ENCODE results near the gene SLC16A4.

- TF ChIP-seq SIN3A (IDR thresholded peaks at IDR 0.05; ENCODE audit: borderline replicate concordance, insufficient read depth, low read depth, low read length): no peak
- TF ChIP-seq CTCF (IDR thresholded peaks at IDR 0.05): no peak
- TF ChIP-seq TCF7L2 (IDR thresholded peaks at IDR 0.05; ENCODE audit: low read depth, low read length): no peak
Observed at GRCh38 chr1:110403805-110404204, 13.0 kb upstream of the SLC16A4 start.
